ENCODE measurements around the gene JADE1. TPM values are rescaled to one million over a fixed set of nuclear protein-coding genes. Genes with fewer than 3 reads are reported as not detected.

Gene JADE1
- polyA plus RNA-seq, 1 donor (not counting 4 experiments of a cell fraction or from before 2014, with no cell fraction given): 2.8 TPM

DNA sequence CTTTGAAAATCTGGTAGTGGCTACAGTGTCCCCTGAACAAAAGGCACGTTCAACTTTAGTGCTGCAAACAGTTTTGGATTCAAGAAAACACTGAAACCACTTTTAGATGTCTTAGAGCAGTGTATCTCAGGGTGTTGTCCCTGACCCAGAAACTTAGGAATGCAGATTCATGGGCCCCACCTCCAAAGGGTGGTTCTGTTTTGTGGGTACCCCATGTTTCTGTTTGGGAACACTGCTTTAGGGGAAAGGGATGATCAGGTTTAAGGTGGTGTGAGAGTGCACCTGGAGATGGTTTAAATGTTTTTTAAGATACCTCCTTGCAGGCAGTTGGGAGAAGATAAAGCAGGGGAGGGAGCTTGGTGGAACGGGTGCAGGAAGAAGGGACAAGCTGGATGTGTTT, 55.6 kb downstream of the JADE1 start:
- Histone ChIP-seq H3K9me3 (ENCODE audit: control insufficient read depth, low read depth, low read length) (no peaks in the 10 kb centered on the region), H4K20me1 (ENCODE audit: control insufficient read depth, extremely low read depth, insufficient read depth, low read length) (no peaks in the 10 kb centered on the region), H3K27me3 (ENCODE audit: control insufficient read depth, extremely low read depth, insufficient read depth, low read length) (no peaks in the 10 kb centered on the region), H3K4me2 (ENCODE audit: control insufficient read depth, extremely low read depth, insufficient read depth, low read depth, low read length) (no peak overlapping the region), H3K79me2 (ENCODE audit: control insufficient read depth, insufficient read depth, low read length) (no peaks in the 10 kb centered on the region), H3K36me3 (ENCODE audit: control insufficient read depth in 2 of 2, extremely low read depth in 1 of 2, insufficient read depth in 2 of 2, low read length in 2 of 2) (peaks cover 2 to 9% of the 10 kb centered on the region in 2 experiments), H3K9ac (ENCODE audit: control insufficient read depth, extremely low read depth, insufficient read depth, low read length) (no peak overlapping the region), H3K4me3 (ENCODE audit: control insufficient read depth in 2 of 3, extremely low read depth in 1 of 3, insufficient read depth in 2 of 3, low read depth in 1 of 3, low read length in 3 of 3) (no peak overlapping the region), H3K9me1 (ENCODE audit: control insufficient read depth, extremely low read depth, insufficient read depth, low read length) (no peaks in the 10 kb centered on the region), H3K27ac (ENCODE audit: control insufficient read depth, insufficient read depth, low read length) (no peak overlapping the region), H3K4me1 (ENCODE audit: control insufficient read depth, extremely low read depth, insufficient read depth, low read length) (no peaks in the 10 kb centered on the region), H2AFZ (ENCODE audit: control insufficient read depth, low read length) (no peak overlapping the region)
- no peak for TF ChIP-seq EZH2 (IDR thresholded peaks at IDR 0.05; ENCODE audit: low read length)
- no peak for TF ChIP-seq CTCF (optimal IDR thresholded peaks at IDR 0.05 in 1 of 3, IDR thresholded peaks at IDR 0.05 in 1 of 3, conservative IDR thresholded peaks at IDR 0.05 in 1 of 3; ENCODE audit: extremely low read depth in 1 of 3, insufficient read depth in 2 of 3, low read length in 3 of 3)
- dilution Hi-C loops (cut with MboI; ENCODE audit: extremely low pct_ligation_motif_present, low sequenced_read_pairs): no loop called here
- FAIRE-seq: no peak
- DNase-seq (ENCODE audit: low read depth, low spot score): no peak

DNA sequence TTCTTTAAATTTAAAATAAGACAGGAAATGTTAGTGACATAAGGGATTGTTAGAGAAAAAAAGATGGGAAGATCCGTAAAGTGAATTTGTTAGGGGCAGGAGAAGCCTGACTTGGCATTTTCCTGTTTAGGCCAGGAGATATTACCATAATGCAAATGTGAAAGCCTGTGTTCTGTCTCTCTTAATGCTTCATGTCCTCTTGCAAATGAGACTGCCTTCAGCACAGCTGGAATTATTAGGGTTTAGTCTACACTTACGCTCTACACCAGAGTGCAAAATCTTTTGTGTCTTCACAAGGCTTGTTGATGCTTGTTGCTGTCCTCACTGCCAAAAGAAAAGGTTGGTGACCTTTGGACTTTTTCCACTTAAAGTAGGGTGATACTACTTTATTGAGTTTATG, 56.8 kb downstream of the JADE1 start:
- Histone ChIP-seq H3K9me1 (ENCODE audit: control insufficient read depth, extremely low read depth, insufficient read depth, low read length) (no peaks in the 10 kb centered on the region), H3K4me1 (ENCODE audit: control insufficient read depth, extremely low read depth, insufficient read depth, low read length) (no peaks in the 10 kb centered on the region), H2AFZ (ENCODE audit: control insufficient read depth, low read length) (no peak overlapping the region), H3K27ac (ENCODE audit: control insufficient read depth, insufficient read depth, low read length) (no peak overlapping the region), H3K36me3 (ENCODE audit: control insufficient read depth in 2 of 2, extremely low read depth in 1 of 2, insufficient read depth in 2 of 2, low read length in 2 of 2) (peaks cover 2 to 9% of the 10 kb centered on the region in 2 experiments), H4K20me1 (ENCODE audit: control insufficient read depth, extremely low read depth, insufficient read depth, low read length) (no peaks in the 10 kb centered on the region), H3K27me3 (ENCODE audit: control insufficient read depth, extremely low read depth, insufficient read depth, low read length) (no peaks in the 10 kb centered on the region), H3K4me3 (ENCODE audit: control insufficient read depth in 2 of 3, extremely low read depth in 1 of 3, insufficient read depth in 2 of 3, low read depth in 1 of 3, low read length in 3 of 3) (no peak overlapping the region), H3K4me2 (ENCODE audit: control insufficient read depth, extremely low read depth, insufficient read depth, low read depth, low read length) (no peak overlapping the region), H3K79me2 (ENCODE audit: control insufficient read depth, insufficient read depth, low read length) (no peaks in the 10 kb centered on the region), H3K9me3 (ENCODE audit: control insufficient read depth, low read depth, low read length) (no peaks in the 10 kb centered on the region), H3K9ac (ENCODE audit: control insufficient read depth, extremely low read depth, insufficient read depth, low read length) (no peak overlapping the region)
- FAIRE-seq (no peak), DNase-seq (ENCODE audit: low read depth, low spot score) (no peak)
- TF ChIP-seq CTCF (optimal IDR thresholded peaks at IDR 0.05 in 1 of 3, IDR thresholded peaks at IDR 0.05 in 1 of 3, conservative IDR thresholded peaks at IDR 0.05 in 1 of 3; ENCODE audit: extremely low read depth in 1 of 3, insufficient read depth in 2 of 3, low read length in 3 of 3): no peak
- no peak for TF ChIP-seq EZH2 (IDR thresholded peaks at IDR 0.05; ENCODE audit: low read length)
- dilution Hi-C loops (cut with MboI; ENCODE audit: extremely low pct_ligation_motif_present, low sequenced_read_pairs): no loop called here

All from keratinocyte (primary cell).